Measurements from ENCODE around the gene FANCE.
"Not testable (repeated sequence)": the region's sequence is repeated elsewhere in the genome, so short reads cannot be mapped to it uniquely, and the experiment has no call there.

The FANCE gene

DNA sequence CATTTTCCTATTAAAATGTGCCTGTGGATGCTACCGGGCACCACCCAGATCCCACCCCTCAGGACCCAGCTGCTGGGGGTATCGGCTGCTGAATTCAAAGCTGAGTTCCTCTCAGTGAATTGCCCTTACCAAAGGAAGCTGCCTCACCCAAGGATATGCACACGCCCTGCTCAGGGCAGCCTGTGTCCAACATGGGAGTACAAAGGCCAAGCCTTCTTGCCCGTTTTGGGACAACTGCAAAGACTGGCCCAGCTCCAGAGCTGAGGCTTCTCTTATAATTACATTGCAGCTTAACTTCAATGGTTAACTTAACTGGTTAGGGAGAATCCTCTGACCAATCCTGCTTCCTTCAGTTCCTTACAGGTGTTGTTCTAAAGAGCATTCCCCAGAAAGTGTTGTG, 19.8 kb upstream of the FANCE start:
- no peak for DNase-seq (ENCODE audit: low spot score)

GRCh38 chr6:35432702-35433101, 19.4 kb upstream of the FANCE start:
- not testable (repeated sequence) for DNase-seq (ENCODE audit: low spot score)

GRCh38 chr6:35435074-35435837, 16.9 kb upstream of the FANCE start:
- DNase-seq (ENCODE audit: low spot score), result no peak

DNA sequence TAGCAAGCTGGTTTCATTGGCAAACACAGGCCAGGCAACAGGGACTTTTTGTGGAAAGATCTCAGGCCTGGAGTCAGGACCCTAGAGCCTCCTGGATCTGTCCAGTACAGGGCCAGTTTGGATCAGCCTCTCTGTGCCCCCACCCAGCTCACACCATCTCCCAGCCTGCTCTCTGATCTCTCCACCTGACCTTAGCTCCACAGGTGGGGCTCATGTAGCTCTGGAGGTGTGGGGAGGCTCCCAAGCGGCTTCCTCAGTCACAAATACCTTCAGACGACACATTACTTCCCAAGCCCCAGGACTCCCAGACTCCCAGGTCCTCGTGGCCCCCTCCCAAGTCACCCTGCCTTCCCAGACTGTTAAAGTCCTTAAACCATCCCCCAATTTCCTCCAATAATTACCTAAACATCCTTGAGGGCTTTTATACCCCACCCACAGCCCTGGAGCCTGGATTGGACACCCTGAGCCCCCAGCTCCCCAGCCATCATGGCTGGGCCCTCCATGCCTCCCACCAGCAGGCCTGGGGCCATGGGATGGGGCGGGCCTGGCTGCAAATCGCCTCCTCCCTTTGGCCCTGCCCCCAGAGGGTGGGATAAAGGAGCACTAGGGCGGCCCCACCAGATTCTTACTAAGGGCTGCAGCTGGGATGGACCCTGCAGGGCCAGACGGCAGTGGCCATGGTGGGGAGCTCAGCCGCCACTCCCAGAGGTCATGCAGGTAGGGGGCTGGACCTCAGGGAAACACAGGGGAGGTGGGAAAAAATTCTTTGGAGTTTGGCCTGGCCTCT, 15.9 kb upstream of the FANCE start:
- DNase-seq (ENCODE audit: low spot score), result no peak

GRCh38 chr6:35438378-35439065, 13.6 kb upstream of the FANCE start:
- DNase-seq (ENCODE audit: low spot score), result not testable (repeated sequence)

DNA sequence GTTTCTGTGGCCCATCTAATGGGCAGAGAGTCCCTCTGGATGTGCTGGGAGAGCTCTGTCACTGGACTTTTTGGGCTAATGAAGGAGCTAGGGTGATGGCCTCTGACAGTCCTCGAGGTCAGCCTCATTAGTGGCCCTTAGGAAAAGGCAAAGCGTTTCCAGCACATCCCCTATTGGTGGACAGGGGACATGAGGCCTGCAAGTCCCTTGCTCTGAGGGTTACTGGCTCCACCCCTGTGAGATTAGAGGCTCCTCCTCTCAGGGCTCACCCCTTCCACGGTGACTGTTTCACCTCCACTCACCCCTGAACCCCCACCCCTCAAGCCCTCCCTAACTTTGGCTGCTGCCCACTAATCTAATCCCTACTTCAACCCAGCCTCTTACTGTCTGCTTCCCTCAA, 12.8 kb upstream of the FANCE start:
- no peak for DNase-seq (ENCODE audit: low spot score)

- DNase-seq (ENCODE audit: low spot score), result no peak
Measured at GRCh38 chr6:35441205-35441604, 10.9 kb upstream of the FANCE start.

GRCh38 chr6:35441642-35442041, 10.5 kb upstream of the FANCE start:
- no peak for DNase-seq (ENCODE audit: low spot score)

DNA sequence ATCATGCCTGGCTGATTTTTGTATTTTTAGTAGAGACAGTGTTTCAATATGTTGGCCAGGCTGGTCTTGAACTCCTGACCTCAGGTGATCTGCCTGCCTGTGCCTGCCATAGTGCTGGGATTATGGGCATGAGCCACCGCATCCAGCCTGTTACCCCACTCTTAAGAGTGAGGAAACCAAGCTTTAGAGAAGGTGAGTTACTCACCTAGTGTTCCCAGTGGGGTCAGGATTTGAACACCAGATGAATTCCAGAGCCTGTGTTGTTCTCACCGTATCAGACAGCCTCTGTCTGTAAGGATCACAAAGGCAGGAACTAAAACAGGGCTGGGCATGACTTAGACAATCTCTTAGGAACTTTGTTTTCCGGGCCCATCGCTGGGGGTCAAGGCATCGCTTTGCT, 9.4 kb upstream of the FANCE start:
- DNase-seq (ENCODE audit: low spot score), result no peak

DNA sequence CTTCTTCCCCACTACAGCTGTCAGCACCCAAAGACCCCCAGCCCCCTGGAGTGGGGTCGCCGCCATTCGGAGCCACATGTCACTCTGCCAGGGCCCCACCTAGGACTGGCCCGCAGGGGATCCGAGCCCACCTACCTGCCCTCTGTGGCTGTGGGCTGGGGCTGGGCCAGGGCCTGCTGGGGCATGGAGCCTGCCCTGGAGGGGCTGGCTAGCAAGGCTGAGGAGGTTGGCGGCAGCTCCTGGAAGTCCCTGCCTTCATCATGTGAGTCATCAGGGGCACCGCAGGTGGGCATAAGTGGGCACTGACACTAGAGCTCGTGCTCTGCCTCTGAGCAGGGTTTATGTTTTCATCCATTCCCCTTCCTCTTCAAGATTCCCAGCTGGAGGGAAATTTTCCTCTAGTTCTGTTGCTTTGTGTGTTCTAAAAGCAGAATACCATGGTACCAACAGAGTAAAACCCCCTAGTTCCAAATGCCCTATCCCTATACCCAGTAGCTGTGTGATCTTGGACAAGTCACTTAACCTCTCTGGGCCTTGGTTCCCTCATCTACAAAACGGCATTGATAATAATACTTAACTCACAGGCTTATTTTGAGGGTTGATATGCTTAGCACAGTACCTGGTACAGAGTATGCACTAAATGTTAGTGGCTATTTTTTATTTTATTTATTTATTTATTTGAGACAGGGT, 8.7 kb upstream of the FANCE start:
- no peak for DNase-seq (ENCODE audit: low spot score)

DNA sequence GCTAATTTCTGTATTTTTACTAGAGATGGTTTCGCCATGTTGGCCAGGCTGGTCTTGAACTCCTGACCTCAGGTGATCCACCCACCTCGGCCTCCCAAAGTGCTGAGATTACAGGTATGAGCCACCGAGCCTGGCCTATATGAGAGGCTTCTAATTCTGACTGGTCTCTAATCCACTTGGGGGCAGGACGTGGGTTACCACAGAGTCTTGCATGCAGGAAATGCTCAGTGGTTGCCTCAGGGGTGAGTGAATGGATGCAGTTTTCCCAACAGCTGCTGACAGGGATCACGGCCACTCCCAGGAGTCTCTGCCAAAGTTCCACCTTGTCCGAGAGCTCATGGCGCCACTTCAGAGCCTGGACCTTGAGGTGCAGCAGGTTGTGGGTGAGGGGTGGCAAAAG, 6.4 kb upstream of the FANCE start:
- no peak for DNase-seq (ENCODE audit: low spot score)

DNA sequence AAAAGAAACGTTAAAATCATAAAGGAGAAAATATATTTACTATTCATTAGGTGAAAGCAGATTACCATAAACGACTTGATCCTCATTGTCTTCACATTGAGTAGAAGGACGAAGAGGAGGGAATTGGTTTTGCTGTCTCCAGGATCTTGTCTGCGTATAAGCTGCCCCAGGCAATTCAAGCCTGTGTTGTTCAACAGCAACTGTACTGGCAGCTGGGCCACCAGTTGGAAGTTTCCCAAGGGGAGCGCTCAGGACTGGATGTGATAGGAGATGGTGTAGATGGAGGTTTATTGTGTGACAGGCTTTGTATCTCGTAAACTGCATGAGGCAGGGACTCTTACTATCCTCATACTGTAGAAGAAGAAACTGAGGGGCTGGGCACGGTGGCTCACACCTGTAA, 3.9 kb upstream of the FANCE start:
- no peak for DNase-seq (ENCODE audit: low spot score)

- peak; percentile 78 for DNase-seq (ENCODE audit: low spot score)
Measured at GRCh38 chr6:35449287-35449881, 2.8 kb upstream of the FANCE start.

GRCh38 chr6:35451354-35452182, 570 bp upstream of the FANCE start:
- DNase-seq (ENCODE audit: low spot score), result no peak

DNA sequence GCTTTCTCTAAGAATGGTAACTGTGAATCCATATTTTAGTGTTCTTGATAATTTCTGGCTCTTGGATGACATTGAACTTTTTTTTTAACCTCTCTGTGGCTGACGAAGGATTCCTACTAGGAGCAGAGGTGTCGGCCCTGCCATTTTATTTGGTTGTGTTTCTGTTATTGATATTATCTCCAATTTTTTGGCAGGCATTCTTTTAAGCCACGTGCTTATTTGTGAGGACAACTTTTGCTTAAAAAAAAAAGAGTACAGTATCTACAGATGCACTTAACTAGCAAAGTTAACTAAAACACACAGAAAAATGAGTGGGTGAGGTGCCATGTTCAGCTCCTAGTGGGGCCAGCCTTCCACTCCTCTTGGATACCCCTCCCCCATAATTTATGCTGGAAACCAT, 1.1 kb downstream of the FANCE start:
- DNase-seq (ENCODE audit: low spot score), result no peak

DNA sequence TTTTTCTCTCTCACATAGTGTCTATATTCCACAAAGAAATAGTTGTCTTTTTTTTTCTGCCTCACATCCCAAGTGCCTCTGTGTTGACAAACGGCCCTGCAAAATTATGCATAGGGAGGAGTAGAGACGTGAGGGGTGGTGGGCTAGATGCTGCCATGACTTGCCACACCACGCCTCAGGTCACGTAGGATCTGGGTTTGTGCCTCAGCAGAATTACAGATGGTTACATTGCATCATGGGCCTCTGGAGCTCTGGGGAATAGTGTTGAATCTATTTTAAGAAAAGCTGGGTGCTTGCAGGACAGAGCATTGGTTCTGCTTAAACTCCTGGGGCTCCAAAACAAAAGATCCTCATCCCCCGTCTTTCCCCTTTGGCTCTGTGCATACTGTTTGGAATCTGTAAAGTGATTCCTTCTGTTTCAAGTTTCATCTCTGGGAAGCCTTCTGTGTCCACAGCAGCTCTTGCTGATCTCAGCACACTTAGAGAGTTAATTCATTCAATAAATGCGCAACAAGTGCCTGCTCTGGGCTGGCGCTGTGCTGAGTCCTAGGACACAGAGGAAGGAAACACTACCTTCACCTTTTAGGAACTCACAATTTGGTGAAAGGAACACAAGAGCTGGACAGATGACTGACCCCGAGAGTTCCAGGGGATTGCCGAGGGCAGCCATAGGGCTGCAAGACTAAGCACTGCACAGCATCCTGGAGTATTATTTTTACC, 2.4 kb downstream of the FANCE start:
- no peak for DNase-seq (ENCODE audit: low spot score)

- DNase-seq (ENCODE audit: low spot score), result no peak
Measured at GRCh38 chr6:35457907-35458306, 5.8 kb downstream of the FANCE start.

DNA sequence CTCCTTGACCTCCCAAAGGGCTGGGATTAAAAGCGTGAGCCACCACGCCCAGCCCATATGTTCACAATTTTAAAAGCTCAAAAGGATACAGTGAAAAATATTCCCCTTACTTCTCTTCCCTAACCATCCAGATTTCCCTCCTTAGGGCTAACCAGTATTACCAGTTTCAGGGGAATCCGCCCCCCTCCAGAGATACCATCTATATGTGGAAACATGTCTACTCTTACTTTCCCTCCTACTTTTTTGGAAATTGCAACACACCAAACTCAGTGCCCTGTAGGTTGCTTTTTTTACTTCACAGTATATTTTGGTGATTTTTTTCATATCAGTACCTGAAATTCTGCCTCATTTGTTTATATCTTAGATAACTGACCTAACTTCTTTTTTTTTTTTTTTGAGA, 9.1 kb downstream of the FANCE start:
- no peak for DNase-seq (ENCODE audit: low spot score)

GRCh38 chr6:35463292-35463691, 11.2 kb downstream of the FANCE start:
- no peak for DNase-seq (ENCODE audit: low spot score)

DNA sequence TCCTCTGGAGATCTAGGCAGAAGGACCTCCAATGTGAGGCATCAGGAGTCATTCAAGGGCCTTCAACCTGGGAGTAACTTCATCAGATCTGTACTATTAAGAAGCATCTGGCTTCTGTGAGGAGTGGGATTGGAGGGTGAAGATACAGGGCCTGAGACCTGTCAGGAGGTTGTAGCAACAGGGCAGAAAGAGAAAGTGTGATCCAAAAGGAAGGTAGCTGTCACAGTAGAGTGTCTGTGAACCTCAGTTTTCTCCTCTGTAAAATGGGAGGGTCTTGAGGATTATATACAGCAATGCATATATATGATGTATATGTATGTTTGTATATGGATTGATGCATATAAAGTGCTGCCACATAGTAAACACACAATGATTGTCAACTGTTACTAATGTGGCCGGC, 13.5 kb downstream of the FANCE start:
- DNase-seq (ENCODE audit: low spot score), result no peak

All from CD4-positive, alpha-beta T cell treated with Interleukin-15 for 4 hours (primary cell).